ENCODE results near the gene CD101.

Gene CD101

DNA sequence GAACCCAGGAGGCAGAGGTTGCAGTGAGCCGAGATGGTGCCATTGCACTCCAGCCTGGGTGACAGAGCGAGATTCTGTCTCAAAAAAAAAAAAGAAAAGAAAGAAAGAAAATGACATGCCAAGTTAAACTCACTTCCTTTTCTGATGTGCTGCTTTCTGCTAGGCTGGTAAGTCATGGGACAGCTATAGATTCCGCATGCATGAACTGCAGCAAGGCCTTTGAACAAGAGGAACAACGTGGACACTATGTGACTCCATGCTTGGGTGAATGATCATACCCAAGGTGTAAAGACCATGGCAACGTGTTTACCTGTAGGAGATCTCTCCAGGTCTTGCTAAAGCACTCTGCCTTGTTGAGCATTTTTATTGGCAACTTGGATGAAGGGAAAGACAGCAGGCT is 48.3 kb downstream of the CD101 start:
- DNase-seq (ENCODE audit: low read depth in 4 of 4, low spot score in 1 of 4), result no peak

DNA sequence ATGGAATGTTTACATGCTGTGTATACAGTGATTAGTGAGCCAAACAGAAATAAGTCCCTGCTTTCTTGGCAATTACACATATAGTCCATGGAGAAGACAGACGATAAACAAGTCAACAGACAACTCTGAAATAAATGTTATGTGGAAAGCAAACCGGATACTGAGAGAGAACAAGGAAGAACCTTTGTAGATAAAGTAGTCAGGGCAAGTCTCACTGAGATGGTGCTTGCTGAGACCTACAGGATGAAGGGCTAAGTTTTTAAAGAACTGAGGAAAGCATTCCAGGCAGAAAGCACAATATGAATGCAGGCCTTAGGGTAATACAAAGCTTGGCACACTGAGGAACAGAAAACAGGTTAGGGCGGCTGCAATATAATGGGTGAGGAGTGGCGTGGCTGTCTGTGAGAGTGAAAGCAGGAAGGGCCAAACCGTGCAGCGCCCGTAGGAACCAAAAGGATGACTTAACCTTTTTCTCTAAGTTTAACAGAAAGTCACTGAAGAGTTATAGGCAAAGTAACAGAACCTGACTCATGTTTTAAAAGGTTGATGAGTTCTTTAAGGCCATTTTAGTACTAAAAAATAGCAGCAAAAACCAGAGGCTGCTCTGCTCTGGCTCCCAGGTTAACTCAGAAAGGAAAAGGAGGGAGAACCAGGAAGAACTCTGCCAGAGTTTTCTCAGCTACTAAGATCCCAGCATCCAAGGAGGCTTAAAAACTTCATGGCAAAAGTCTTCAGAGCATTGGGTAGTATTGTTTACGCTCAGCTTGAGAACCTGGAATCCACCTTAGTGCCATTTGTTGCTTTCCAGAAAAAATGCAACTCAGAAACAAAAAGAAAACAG is 49.9 kb downstream of the CD101 start:
- no peak for DNase-seq (ENCODE audit: low read depth in 4 of 4, low spot score in 1 of 4)

DNA sequence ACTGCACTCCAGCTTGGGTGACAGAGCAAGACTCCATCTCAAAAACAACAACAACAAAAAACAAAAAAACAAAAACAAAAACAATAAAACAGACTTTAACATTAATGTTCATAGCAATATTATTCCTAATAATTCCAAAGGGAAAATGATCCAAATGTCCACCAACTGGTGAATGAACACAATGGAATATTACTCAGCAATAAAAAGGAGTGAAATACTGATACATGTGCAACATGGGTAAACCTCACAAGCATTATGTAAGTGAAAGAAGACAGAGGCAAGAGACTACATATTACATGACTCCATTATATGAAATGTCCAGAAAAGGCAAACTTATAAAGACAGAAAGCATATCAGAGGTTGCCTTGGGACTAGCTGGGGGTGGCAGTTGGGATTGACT is 52.5 kb downstream of the CD101 start:
- no peak for DNase-seq (ENCODE audit: low read depth in 4 of 4, low spot score in 1 of 4)

DNA sequence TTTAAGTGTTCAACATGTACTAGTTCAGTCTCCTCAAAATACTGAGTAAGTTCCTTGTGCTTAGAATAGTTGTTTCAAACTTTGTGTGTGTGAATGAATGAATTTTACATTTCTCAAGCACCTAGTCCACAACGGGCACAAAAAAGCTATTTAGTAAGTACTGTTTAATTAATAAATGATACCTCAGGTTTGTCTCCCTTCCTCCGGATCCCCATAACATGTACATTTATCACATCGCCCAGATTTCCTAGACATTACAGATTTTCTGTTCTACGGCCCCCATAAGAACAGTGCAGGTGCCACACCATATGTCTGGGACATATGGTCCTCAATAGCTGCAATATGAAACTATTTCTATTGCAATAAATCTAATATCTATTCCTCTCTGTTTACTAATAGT is 57.2 kb downstream of the CD101 start:
- no peak for DNase-seq (ENCODE audit: low read depth in 4 of 4, low spot score in 1 of 4)

DNA sequence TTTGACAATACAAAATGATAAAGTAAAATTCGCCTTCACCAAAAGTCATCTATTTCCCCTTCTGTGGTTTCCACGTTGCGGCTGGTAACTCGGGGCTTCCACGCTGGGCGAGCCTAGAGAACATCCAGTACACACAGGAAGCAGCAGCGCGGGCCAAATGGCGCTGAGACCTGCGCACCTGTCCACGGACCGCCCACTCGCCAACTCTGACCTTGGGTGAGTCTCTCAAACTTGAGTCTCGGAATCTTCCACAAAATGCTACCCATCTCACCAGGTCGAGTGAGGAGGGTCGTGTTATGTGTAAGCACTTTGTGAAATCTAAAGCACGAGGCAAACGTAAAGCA is 57.7 kb downstream of the CD101 start:
- DNase-seq (ENCODE audit: low read depth in 4 of 4, low spot score in 1 of 4), result peak in 2 of 4 experiments; percentile 37 to 65

DNA sequence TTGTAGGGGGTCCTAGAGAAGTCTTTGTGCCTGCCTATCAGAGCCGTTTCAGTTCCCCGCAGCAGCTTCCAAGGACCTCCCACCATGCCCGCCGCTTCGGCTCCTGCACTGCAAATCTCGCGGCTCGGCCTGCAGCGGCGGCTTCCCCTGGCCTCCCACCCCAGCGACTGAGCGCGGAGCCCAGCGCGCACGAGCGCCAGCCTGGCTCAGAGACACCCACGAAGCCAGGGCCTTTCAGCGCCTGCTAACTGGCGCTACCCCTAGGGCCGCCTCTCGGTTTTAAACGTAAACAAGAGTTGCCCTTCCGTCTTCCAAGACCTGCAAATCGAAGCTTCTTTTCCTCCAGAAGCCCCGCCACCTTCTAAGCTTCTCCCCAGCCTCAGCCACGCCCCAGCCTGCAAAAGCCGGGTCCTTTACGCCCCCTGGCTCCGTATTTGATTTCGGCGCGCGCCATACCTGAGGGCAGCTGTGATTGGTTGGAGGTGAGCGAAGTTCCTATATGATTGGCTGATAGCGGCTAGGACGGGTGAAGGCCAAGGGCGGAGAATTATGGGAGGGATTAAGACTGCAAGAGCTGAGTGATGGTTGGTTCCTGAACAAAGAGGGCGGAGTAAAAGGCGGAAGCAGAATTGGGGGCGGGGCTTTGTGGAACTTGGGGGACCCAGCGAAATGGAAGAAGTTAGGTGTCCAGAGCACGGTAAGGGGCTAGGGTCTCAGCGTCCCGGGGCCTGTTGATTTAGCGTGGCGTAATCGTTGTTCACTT is 58.3 kb downstream of the CD101 start, which contains the start of gene TTF2:
Gene TTF2 (plus strand): TSS at position 649 of the 763 bp plus-strand sequence. CDS start 21 bp downstream, at position 670.
- peak; percentile 73 to 93 (median 88) for DNase-seq (ENCODE audit: low read depth in 4 of 4, low spot score in 1 of 4)

DNA sequence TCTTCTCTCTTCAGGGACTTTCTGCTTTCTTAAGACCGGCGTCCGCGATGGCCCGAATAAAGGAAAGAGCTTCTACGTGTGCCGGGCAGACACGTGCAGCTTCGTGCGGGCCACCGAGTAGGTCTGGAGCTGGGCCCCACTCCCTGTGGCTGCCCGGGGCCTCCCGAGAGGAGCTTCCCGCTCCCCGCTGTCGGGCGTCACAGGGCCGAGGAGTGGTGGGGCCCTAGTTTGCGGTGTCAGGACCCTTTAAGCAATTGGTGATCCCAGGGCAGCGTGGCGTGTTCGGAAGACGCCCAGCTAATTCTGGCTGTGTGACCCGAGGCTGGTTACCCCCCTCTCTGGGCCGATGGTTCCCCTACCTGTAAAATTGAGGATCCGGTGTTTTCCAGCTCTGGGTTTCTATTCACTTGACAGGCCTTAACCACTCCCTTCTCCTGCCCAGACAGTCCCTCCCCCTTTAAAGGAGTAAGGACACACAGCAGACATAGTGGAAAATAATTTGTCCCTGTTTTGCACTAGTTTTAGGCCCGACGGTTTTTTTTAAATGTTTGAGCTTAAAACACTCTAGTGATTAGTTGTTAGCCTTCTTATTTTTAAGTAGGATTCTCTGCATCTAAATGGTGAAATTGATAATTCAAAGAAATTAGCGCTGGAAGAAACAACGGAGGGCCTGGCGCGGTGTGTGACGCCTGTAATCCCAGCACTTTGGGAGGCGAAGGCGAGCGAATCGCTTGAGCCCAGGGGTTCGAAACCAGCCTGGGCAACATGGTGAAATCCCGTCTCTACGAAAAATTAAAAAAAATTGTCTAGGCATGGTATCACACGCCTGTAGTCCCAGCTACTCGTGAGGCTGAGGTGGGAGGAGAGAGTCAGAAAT is 59.1 kb downstream of the CD101 start:
- DNase-seq (ENCODE audit: low read depth in 4 of 4, low spot score in 1 of 4), result peak in 1 of 4 experiments; percentile 20

DNA sequence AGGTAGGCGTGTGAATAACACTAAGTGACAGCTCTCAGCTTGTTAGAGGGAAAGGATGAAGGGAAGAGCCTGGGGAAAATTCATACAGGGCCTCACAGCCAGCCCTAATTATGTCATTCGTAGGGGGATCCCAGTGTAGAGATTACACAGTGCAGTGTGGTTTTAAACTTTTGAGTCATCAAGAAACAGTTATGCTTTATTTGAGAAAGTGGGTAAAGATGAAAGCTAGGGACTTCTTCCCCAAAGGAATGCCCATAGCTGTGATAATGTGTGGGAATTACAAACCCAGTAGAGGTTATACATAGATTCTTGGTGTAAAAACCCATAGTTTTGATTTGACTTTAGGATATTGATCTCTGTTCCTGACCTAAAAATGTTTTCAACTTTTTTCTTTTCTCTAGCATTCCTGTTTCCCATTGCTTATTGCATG is 60.4 kb downstream of the CD101 start:
- no peak for DNase-seq (ENCODE audit: low read depth in 4 of 4, low spot score in 1 of 4)

DNA sequence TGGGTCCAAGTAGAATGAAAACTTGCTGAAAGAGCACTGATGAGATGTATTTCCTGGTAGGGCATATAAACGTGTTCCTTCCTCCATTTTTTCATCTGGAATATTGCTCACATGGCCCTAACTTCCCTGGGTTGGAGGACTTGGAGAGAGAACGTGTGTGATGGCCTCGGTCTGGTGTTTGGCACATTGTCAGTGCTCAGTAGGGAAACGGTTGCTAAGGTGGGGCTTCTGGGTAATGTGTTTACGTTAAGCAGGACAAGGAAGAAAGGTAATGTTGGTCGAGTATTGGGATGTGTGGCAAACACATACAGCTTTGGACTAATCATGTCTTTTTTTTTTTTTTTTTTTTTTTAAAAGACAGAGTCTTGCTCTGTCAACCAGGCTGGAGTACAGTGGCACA is 64.8 kb downstream of the CD101 start:
- DNase-seq (ENCODE audit: low read depth in 4 of 4, low spot score in 1 of 4), result no peak

DNA sequence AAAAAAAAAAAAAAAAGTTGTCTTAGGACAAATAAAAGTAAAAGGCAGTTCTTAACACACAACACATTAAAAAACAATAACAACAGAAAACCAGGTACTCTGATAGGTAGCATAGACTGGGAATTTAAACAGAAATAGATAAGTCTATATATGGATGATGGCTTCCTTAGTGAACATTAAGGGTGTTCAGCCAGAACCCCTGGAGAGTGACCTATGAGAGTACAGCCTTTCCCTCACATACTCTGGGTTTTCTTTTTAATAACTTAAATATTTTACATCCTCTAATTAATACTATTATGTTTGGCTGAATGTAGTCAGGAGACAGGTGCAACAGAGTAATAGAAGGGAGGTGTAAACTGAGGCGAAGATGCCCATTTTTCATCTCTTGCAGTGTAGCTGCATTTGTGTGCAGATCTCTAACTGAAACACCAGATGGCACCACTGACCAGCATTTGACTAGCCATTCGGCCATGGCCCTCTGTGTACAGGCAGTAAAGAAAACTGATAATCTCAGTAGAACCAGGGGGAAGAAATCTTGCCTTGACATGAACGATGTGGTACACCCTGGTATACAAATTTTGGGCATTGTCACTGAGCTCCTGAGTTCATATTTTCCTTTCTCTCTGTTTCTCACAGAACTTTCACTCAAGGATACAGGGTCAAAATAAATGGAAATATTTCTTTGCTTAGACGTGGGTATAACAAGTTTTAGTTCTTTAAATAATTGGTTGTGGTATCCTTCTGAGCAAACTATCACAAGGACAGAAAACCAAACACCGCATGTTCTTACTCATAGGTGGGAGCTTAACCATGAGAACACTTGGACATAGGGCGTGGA is 66.2 kb downstream of the CD101 start:
- no peak for DNase-seq (ENCODE audit: low read depth in 4 of 4, low spot score in 1 of 4)

DNA sequence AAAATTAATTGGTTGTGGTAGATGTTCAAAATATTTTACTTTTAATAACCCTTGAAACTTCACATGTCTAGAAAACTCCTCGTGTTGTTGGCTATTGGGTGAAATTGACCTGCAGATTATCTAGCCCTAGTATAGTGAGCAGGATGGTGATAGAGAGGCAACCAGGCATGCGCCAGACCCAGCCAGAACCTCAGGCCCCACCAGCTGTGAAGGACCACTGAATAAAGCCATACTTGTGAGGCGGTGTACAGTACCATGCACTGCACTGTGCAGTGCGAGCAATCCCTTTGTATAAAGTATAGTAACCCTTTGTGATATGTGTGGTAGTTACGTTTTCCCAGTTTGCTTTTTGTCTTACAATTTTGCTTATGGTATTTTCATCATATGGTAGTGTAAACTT is 67.0 kb downstream of the CD101 start:
- no peak for DNase-seq (ENCODE audit: low read depth in 4 of 4, low spot score in 1 of 4)

DNA sequence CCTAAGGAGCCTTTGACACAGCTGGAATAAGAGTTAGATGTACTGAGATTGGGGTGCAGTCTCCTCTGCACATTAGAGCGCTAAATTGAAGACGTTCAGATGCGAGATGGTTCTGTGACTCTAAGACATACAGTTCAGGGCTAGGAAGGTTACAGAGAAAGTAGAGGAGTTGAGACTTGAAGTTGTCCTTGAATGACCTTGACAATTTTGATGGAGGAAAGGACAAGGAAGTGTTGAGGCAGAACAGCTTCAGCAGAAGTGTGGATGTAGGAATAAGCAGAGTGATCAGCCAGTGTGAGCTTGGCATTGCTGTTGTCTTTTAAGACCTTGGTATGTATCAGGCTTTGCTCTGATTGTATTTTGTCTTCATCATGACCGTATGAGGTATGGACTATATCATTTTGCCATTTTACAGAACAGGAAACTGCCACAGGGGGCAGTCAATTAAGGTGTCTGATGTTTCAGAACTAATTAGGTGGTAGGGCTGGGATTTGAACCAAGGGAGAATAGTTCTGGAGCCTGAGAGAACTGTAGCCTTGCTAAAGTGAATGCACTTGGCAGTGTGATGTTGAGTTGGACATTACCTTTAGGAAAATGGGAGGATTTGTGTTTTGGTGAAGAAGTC is 67.8 kb downstream of the CD101 start:
- no peak for DNase-seq (ENCODE audit: low read depth in 4 of 4, low spot score in 1 of 4)

DNA sequence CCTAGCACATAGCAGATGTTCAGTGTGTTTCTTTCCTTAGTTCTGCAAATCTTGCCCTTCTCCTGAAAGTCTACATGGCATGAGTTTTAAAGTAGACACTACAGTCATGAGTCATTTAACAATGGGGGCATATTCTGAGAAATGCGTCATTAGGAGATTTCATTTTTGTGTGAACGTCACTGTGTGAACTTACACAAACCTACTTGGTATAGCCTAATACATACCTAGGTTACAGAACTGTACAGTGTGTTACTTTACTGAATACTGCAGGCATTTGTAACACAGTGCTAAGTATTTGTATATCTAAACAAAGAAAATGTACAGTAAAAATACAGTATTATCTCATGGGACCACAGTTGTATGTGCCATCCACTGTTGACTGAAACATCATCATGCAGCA is 68.6 kb downstream of the CD101 start:
- no peak for DNase-seq (ENCODE audit: low read depth in 4 of 4, low spot score in 1 of 4)

DNA sequence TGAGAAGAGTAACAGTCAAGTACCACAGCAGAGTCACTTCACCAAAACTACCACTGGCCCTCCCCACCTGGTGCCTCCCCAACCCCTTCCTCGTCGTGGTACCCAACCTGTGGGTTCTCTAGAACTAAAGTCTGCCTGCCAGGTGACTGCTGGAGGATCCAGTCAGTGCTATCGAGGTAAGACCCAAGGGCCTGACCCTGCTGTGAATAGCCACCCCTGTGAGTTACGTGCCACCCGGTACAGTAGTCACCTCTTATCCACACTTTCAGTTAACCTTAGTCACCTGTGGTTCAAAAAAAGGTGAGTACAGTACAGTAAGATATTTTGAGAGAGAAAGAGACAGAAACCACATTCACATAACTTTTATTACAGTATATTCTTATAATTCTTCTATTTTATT is 75.1 kb downstream of the CD101 start:
- DNase-seq (ENCODE audit: low read depth in 4 of 4, low spot score in 1 of 4), result no peak

DNA sequence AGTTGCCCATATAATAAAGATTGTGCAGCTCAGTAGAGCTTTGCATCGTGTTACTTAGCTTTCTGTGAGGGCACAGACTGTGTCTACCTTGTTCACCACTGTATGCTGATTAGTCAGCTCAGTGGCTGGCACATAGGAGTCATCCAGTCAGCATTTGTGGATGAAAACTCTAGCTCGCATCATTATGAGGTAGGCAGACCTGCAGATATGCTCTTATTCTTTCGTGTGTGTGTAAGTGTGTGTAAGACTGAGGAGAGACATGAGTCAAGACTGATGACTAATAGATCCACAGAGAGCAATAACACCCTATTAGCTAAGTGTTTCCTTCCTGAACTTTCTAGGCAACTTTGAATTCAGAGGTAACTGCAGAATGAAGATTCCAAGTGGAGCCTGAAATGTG is 75.7 kb downstream of the CD101 start:
- DNase-seq (ENCODE audit: low read depth in 4 of 4, low spot score in 1 of 4), result peak in 2 of 4 experiments; percentile 44 to 47

DNA sequence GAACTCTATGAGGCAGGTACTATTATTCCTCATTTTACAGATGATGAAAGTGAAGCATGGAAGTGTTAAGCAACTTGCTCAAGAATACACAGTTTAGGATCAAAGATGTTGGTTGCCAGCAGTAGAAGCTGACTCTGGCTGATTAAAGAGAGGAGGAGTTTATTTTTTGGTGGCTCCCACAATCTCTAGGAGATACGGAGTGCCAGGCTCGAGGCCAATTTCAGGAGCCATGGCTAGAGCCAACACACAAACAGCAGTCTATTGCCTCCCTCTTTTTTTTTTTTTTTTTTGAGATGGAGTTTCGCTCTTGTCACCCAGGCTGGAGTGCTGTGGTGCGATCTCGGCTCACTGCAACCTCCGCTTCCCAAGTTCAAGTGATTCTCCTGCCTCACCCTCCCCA is 78.2 kb downstream of the CD101 start:
- DNase-seq (ENCODE audit: low read depth in 4 of 4, low spot score in 1 of 4), result no peak

DNA sequence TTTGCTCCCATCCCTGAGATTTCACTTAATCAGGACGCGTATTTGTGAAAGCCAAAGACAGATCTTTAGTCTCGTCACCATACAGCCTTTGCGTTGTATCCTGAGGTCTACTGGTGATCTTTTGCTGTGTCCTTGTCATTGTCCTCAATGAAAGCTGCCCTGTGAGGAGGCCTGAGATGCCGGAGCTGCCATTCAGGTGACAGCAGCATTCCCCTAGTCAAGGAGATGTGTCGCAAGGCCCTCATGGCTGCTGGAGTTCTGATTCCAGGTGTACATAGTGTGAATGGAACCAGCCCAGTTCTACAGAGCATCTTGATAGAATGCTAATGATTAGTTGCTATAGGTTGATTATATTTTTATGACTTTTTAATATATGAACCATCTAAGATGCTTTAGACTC is 82.7 kb downstream of the CD101 start:
- DNase-seq (ENCODE audit: low read depth in 4 of 4, low spot score in 1 of 4), result no peak
